Muscle of leg (tissue), 11 donors: ENCODE data around the gene NID1. TPM values are rescaled to one million over a fixed set of nuclear protein-coding genes. Genes with fewer than 3 reads are reported as not detected.

ENCODE experiments used
- DNase-seq: peaks from one replicate; pipeline ENCODE4 v3.0.0; 2013
- H3K27ac ChIP-seq: one replicate; pipeline ENCODE4 v1.5.1; 2013; ENCODE audit warnings: mild to moderate bottlenecking, low read length, control low read depth
- H3K27me3 ChIP-seq: one replicate; pipeline ENCODE4 v1.6.1; 2013; ENCODE audit warnings: low read length; ENCODE audit not compliant: control insufficient read depth, insufficient read depth
- H3K36me3 ChIP-seq: one replicate; pipeline ENCODE4 v1.6.1; 2013; ENCODE audit warnings: low read length; ENCODE audit not compliant: control insufficient read depth, insufficient read depth
- H3K4me1 ChIP-seq: one replicate; pipeline ENCODE4 v1.6.1; 2013; ENCODE audit warnings: low read length; ENCODE audit not compliant: control insufficient read depth, insufficient read depth
- H3K4me3 ChIP-seq: one replicate; pipeline ENCODE4 v1.5.1; 2013; ENCODE audit warnings: low read length, control low read depth
- H3K9me3 ChIP-seq: replicated peaks from 2 replicates; pipeline ENCODE4 v1.6.1; 2013; ENCODE audit warnings: low read depth, low read length; ENCODE audit not compliant: control insufficient read depth
- WGBS: methylation state at CpG from one replicate; pipeline ENCODE4 v1.1.5; 2013; ENCODE audit warnings: missing lambda C conversion rate; ENCODE audit not compliant: insufficient coverage; 5-methylcytosine and 5-hydroxymethylcytosine counted together
- polyA plus RNA-seq, 8 donors: library from polyadenylated mRNA; unstranded; fragments of 120-200 nt; gene quantifications; one replicate each; pipeline versions ENCODE4 v1.2.1 to v1.2.3, GENCODE V29; 2013; ENCODE audit warnings: inconsistent platforms in 1 of 8, low replicate concordance in 1 of 8; ENCODE audit not compliant: insufficient read length in 8 of 8, insufficient read depth in 1 of 8
- total RNA-seq: library from RNA; stranded (reverse); fragments of 120-200 nt; gene quantifications from one replicate; pipeline ENCODE4 v1.2.4, GENCODE V29; 2013

NID1 gene
- total and polyA plus RNA-seq, 9 donors = 92.3 to 323 (median 246) TPM

DNA sequence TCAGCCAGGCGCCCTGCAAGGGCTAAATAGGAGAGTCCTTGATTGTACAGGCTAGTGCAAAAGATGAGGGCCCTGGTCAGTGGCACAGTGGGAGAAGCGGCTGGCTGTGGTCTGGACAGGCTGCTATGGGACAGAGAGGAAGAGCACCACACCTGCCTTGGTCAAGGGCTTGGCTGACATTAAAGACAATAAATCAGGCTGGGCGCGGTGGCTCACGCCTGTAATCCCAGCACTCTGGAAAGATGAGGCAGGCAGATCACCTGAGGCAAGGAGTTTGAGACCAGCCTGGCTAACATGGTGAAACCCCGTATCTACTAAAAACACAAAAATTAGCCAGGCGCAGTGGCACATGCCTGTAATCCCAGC is 62.9 kb downstream of the NID1 start:
- Histone ChIP-seq H3K9me3 (no peaks in the 10 kb centered on the region), H3K4me3 (no peak overlapping the region), H3K27me3 (no peaks in the 10 kb centered on the region), H3K36me3 (peaks cover 40% of the 10 kb centered on the region), H3K27ac (peak overlapping the region; percentile 39), H3K4me1 (peaks cover 9% of the 10 kb centered on the region)
- WGBS = 91% methylated on average over 7 of the region's 7 CpGs
- DNase-seq = no peak

DNA sequence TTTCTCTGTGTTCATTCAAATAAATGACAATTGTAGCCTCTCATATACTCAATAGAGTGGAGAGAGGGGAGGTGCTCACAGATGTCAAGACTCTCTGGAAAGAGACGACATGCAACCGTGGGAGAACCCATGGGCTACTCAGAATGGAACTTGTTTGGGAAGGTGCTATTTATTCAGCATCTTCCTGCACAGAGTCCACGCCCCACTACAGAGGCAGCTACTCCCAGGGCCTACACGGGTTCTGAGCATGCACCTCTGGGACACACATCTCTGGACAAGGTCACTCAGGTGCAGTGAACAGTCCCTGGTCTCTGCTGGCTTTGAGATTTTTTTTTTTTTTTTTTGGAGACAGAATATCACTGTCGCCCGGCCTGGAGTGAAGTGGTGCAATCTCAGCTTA is 64.1 kb downstream of the NID1 start:
- Histone ChIP-seq H3K9me3 (no peaks in the 10 kb centered on the region), H3K36me3 (peaks cover 43% of the 10 kb centered on the region), H3K4me1 (peaks cover 9% of the 10 kb centered on the region), H3K4me3 (no peak overlapping the region), H3K27ac (no peak overlapping the region), H3K27me3 (no peaks in the 10 kb centered on the region)
- no peak for DNase-seq
- WGBS = 100% methylated on average over 1 of the region's 6 CpGs

DNA sequence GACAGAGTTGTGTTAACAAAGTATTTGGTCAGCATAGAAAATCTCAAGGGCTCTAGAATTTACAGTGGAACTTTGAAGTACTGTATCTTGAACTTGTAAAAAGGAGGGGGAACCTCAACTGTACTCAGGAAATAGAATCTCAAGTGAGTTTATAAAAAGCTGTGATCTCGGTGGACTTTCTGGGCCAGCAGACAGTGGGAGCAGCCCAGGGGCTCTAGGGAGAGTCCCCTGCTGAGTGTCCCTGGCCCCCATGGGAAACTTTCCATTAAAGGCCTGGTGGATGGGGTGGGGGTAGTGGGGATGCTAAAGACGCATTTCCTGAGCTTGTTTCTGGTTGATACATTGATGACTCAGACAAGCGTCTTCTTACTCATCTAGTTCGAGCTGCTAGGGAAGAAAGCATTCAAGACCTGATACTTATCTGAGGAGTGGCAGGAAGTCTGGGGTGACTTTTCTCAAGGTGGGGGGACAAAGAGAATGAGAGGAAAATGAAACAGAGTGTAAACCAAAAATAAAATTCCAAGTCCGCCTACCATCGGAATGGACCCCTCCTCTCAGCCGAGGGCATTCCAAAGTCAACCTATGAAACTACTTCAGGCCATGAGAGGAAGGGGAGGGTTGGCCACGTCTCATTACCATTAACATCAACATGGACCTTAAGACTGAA is 65.5 kb downstream of the NID1 start:
- Histone ChIP-seq H3K4me1 (peaks cover 9% of the 10 kb centered on the region), H3K4me3 (no peak overlapping the region), H3K9me3 (no peaks in the 10 kb centered on the region), H3K36me3 (peaks cover 51% of the 10 kb centered on the region), H3K27me3 (no peaks in the 10 kb centered on the region), H3K27ac (peak overlapping the region; percentile 8)
- peak; percentile 40 for DNase-seq
- WGBS = 50% methylated on average over 1 of the region's 8 CpGs

DNA sequence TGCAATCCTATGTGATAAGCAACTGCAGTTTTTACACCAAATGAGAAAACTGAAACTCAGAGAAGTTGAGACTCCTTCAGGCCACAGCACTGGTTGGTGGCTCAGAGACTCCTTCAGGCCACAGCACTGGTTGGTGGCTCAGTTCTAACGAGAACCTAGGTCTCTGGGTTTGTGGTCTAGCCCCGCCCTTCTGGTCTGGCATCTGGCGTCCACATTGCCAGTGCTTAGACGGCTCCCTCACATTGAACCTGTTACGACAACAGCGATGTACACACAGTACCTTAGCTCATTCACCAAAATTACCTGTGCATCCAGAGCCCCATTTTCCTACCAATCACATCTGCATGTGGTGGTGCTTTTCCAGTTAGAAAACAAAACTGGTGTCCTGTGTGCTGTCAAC is 66.1 kb downstream of the NID1 start:
- no peak overlapping the region for H3K4me3 ChIP-seq
- H3K27me3 ChIP-seq = no peaks in the 10 kb centered on the region
- no peaks in the 10 kb centered on the region for H3K9me3 ChIP-seq
- peaks cover 46% of the 10 kb centered on the region for H3K36me3 ChIP-seq
- 61% methylated on average over 3 of the region's 6 CpGs for WGBS
- H3K27ac ChIP-seq = no peak overlapping the region
- peaks cover 9% of the 10 kb centered on the region for H3K4me1 ChIP-seq
- DNase-seq = no peak

DNA sequence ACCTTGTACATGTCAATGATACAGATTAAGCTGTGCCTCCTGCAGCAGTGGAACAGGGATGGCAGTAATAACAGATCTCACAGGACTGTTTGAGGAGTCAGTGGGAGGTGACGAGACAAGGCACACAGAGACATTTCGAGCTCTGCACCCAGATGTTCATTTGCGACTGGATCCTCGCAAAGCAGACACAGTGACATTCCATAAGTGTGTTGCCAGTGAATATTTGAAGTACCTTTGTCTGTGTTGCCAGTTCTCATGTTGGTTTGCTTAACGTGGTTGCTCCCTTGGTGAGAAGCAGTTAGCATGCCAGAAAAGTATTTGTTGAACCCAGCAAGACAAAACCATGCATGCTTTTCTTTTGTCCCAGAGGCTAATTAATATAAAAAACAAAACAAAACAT is 67.0 kb downstream of the NID1 start:
- Histone ChIP-seq H3K27ac (no peak overlapping the region), H3K4me1 (peaks cover 9% of the 10 kb centered on the region), H3K9me3 (no peaks in the 10 kb centered on the region), H3K36me3 (peaks cover 51% of the 10 kb centered on the region), H3K27me3 (no peaks in the 10 kb centered on the region), H3K4me3 (no peak overlapping the region)
- 87% methylated on average over 4 of the region's 5 CpGs for WGBS
- no peak for DNase-seq

DNA sequence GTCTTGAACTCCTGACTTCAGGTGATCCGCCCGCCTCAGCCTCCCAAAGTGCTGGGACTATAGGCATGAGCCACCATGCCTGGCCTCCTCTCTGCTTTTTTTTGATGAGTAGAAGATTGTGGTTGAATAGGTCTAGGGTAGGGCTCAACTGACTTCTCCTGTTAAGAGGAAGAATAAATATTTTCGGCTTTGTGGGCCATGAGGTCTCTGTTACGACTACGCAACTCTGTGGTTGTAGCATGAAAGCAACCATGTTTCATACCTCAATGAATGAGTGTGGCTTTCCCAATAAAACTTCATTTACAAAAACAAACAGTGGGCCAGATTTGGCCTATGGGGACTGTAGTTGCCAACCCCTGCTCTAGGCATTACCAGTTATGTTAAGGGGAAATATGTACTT is 67.8 kb downstream of the NID1 start:
- Histone ChIP-seq H3K27ac (no peak overlapping the region), H3K4me1 (peaks cover 9% of the 10 kb centered on the region), H3K9me3 (no peaks in the 10 kb centered on the region), H3K4me3 (no peak overlapping the region), H3K27me3 (no peaks in the 10 kb centered on the region), H3K36me3 (peaks cover 56% of the 10 kb centered on the region)
- 75% methylated on average over 2 of the region's 5 CpGs for WGBS
- no peak for DNase-seq

DNA sequence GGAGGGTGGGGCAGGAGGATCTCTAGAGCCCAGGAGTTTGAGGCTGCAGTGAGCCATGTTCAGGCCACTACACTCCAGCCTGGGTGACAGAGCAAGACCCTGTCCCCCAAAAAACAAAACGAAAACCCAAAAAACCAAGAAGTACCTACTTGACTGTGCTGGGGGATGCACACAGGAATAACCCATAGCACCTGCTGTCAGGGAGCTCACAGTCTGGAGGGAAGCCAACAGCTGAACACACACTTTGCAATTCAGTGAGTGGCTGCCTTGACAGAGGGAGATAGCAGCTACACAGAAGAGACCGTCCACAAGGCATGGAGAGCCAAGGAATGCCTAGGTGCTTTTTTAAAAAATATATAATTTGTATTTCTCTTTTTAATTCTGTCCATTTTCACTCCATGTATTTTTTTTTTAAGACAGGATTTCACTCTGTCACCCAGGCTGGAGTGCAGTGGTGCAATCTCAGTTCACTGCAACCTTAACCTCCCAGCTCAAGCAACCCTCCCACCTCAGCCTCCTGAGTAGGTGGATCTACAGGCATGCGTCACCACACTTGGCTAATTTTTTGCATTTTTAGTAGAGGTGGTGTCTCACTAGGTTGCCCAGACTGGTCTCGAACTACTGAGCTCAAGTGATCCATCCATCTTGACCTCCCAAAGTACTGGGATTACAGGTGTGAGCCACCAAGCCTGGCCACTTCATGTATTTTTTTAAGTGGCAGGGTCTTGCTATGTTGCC is 68.7 kb downstream of the NID1 start:
- Histone ChIP-seq H3K27ac (no peak overlapping the region), H3K36me3 (peaks cover 57% of the 10 kb centered on the region), H3K9me3 (no peaks in the 10 kb centered on the region), H3K4me3 (no peak overlapping the region), H3K4me1 (peaks cover 3% of the 10 kb centered on the region), H3K27me3 (no peaks in the 10 kb centered on the region)
- DNase-seq = no peak
- WGBS = 100% methylated on average over 2 of the region's 4 CpGs

DNA sequence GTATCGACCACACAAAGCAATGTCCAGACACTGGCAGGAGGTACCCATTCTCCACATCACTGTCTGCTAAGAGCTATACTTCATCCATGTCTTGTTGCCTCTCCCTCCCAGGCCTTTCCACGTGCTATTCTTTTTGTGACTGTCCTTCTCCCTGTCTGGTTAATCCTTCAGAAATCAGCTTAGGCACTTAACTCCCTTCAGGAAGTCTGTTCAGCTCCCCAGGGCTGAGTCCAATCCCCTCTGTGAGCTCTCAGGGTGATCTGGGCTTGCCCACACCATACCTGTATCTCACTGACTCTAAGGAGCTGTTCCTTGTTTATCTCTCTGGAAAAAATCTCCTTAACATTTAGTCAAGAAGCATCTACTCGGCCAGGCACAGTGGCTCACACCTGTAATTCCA is 69.4 kb downstream of the NID1 start:
- peaks cover 6% of the 10 kb centered on the region for H3K9me3 ChIP-seq
- WGBS = 95% methylated on average over 2 of the region's 3 CpGs
- peaks cover 59% of the 10 kb centered on the region for H3K36me3 ChIP-seq
- no peak for DNase-seq
- no peaks in the 10 kb centered on the region for H3K27me3 ChIP-seq
- no peaks in the 10 kb centered on the region for H3K4me1 ChIP-seq
- H3K27ac ChIP-seq = no peak overlapping the region
- H3K4me3 ChIP-seq = no peak overlapping the region

DNA sequence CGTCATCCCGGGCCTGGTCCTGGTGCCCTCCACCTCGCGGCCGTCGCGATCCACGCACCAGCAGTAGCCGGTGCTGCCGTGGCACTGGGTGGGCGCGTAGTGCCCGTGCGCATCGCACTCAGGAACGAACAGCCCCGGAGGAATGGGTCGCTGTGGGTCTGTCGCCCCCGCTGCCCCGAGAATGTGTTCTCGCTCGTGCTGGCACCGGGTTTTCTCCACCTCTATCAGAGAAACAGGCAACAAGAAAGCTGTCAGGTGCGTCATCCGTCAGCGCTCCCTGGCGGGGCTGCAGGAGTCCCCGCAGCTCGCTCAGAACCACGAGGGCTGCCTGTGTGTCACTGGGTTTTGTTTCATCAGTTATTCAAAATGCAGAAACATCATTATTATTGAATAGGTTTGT is 71.2 kb downstream of the NID1 start:
- H3K9me3 ChIP-seq = peaks cover 17% of the 10 kb centered on the region
- H3K36me3 ChIP-seq = peaks cover 66% of the 10 kb centered on the region
- H3K4me1 ChIP-seq = no peaks in the 10 kb centered on the region
- DNase-seq = no peak
- H3K4me3 ChIP-seq = no peak overlapping the region
- no peak overlapping the region for H3K27ac ChIP-seq
- no peaks in the 10 kb centered on the region for H3K27me3 ChIP-seq
- 94% methylated on average over 27 of the region's 31 CpGs for WGBS

DNA sequence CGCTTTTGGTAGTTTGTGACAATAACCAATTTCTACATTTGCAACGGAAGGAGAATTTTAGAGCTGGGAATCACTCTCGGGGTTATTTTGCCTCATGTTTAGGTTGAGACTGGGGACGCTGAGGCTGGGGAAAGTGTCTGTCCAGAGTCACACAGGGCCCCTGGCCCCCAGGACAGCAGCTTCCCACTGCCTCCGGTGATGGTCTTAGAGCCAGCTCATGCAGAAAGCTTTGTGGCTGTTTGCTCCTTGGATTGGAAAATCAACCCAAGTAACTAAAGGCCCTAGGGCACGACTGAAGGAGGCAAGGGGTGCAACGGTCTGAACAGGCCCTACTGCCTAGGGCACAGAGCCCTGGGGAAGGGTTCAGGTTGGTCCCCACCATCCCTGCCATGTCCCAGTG is 72.0 kb downstream of the NID1 start:
- WGBS = 84% methylated on average over 5 of the region's 7 CpGs
- H3K9me3 ChIP-seq = peaks cover 17% of the 10 kb centered on the region
- no peak overlapping the region for H3K4me3 ChIP-seq
- H3K27me3 ChIP-seq = no peaks in the 10 kb centered on the region
- H3K27ac ChIP-seq = no peak overlapping the region
- peaks cover 65% of the 10 kb centered on the region for H3K36me3 ChIP-seq
- no peak for DNase-seq
- no peaks in the 10 kb centered on the region for H3K4me1 ChIP-seq
